SK-N-MC (cell line): Measurements from ENCODE around the gene TERT.

Experiments used
- EZH2 ChIP-seq: fragments of 200-600 bp; sonication (generic); IDR thresholded peaks from one replicate; pipeline ENCODE4 v1.6.1; 2017; ENCODE audit warnings: antibody characterized with exemption
- POLR2AphosphoS5 ChIP-seq: IDR thresholded peaks from 2 replicates; pipeline ENCODE4 v1.6.1; 2012; ENCODE audit warnings: mild to moderate bottlenecking, low read depth, low read length, borderline replicate concordance

DNA sequence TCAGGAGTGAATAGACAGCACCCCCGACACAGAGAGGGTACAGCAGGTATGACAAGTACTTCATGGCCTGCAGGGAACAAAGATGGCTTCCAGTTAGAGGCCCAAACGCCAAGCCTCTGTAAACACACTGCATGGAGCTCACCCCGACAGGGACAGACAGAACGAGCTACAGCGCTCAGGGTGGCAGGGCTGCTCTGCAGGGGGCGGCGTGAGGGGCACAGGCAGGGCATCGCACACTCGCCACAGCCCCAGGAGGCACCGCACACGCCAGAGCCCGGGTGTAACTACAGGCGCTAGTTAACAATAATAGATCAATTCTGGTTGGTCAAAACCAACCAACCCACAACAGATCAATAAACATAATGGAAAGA is 28.9 kb upstream of the TERT start:
- TF ChIP-seq POLR2AphosphoS5, result no peak
- TF ChIP-seq EZH2, result no peak
